ENCODE measurements around the gene OR7G1. TPM values are rescaled to one million over a fixed set of nuclear protein-coding genes. Genes with fewer than 3 reads are reported as not detected.

Gene OR7G1
- total and polyA plus RNA-seq, 10 of the 15 experiments (the other 5 are each of a cell fraction or from before 2014, with no cell fraction given) = not detected

DNA sequence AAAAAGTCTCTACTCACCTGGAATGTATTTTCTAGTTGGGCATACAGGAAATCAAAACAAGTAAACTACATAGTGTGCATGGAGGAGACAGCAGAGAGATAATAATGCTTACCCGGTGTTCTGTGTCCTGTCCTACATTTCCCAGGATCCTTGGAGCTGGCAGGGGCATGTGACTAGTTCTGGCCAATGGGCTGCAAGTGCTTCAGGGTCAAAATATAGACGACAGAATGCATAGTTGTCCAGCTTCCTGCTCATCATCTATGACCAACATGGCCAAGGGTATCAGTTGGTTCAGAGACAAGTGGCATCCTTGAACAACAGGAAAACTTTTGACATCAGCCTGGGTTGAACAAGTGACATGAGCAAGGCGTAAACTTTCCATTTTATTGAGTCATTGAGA lies 33.1 kb upstream of the OR7G1 start:
- TF ChIP-seq, protein P1, sequence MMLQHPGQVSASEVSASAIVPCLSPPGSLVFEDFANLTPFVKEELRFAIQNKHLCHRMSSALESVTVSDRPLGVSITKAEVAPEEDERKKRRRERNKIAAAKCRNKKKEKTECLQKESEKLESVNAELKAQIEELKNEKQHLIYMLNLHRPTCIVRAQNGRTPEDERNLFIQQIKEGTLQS (IDR thresholded peaks at IDR 0.05; ENCODE audit: borderline replicate concordance, extremely low read depth, low read depth, low read length) = no peak
- peak; percentile 75 for TF ChIP-seq NFYB (IDR thresholded peaks at IDR 0.05; ENCODE audit: insufficient read depth, low read depth, low read length)
- 98% methylated on average over 3 of the region's 3 CpGs for WGBS (ENCODE audit: insufficient coverage, insufficient replicate concordance, low lambda C conversion rate, missing lambda C conversion rate)
- ChIA-PET RAD21 (ENCODE audit: unreplicated experiment) (no interaction called here), POLR2A (no interaction called here), CTCF (no interaction called here), SMC1A (ENCODE audit: uncharacterized antibody, unreplicated experiment) (no interaction called here)
- Histone ChIP-seq H3K27me3 (replicated peaks in 1 of 2; ENCODE audit: control insufficient read depth in 2 of 2, insufficient read depth in 2 of 2, low read length in 1 of 2) (no peaks in the 10 kb centered on the region), H2AFZ (ENCODE audit: control insufficient read depth, low read depth, low read length) (no peak overlapping the region), H3K4me1 (ENCODE audit: control insufficient read depth, insufficient read depth, low read length) (no peaks in the 10 kb centered on the region), H3K4me3 (no peak overlapping the region), H3K4me2 (ENCODE audit: control insufficient read depth, insufficient read depth) (no peak overlapping the region), H3K36me3 (ENCODE audit: control insufficient read depth in 2 of 2, insufficient read depth in 2 of 2, low read length in 1 of 2) (peaks cover 9 to 28% of the 10 kb centered on the region in 2 experiments), H3K9me3 (replicated peaks; ENCODE audit: control insufficient read depth, insufficient read depth, low read length) (peaks cover 47% of the 10 kb centered on the region), H3K9ac (ENCODE audit: control insufficient read depth, insufficient read depth, low read length) (no peak overlapping the region), H3K79me2 (ENCODE audit: control insufficient read depth, insufficient read depth, low read length) (peaks cover 42% of the 10 kb centered on the region), H4K20me1 (ENCODE audit: control insufficient read depth, insufficient read depth) (peaks cover 2% of the 10 kb centered on the region; the same call in 1 of the 2 replicates), H3K27ac (ENCODE audit: control insufficient read depth, insufficient read depth) (no peak overlapping the region)
- in situ Hi-C loops (cut with MboI) = loop anchor here (25.0 kb wide), 1 partner anchor 1089 kb away; the partner anchor contains the start of gene S1PR2
- no TSS peak for BruUV-seq (replicated peaks)
- FAIRE-seq = no peak
- DNase-seq (ENCODE audit: low read depth, low spot score) = no peak
- ATAC-seq = no peak
- intact Hi-C loops (cut with micrococcal nuclease; ENCODE audit: unreplicated experiment) = no loop called here

DNA sequence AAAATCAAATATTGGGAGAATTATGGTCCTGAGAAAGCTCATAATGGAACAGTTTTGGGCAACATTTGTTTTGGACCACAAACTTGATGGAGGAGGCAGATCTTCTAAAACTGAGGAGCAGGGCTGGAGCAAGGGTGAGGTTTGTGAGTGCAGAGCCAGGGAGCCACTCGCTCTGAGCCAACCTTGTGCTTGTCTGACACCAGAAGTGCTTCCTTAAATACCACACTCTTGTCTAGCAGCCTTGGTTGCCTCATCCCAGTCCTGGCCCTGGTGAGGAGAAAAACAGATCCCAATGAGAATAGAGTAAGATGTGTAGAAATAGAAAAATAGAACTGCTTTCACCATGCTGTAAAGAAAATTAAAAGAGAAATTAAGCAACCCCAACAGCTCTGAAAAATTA lies 31.3 kb upstream of the OR7G1 start:
- H3K9ac ChIP-seq (ENCODE audit: control insufficient read depth, insufficient read depth, low read length) = no peak overlapping the region
- H3K79me2 ChIP-seq (ENCODE audit: control insufficient read depth, insufficient read depth, low read length) = peaks cover 47% of the 10 kb centered on the region
- FAIRE-seq = no peak
- DNase-seq (ENCODE audit: low read depth, low spot score) = no peak
- no peaks in the 10 kb centered on the region for H3K4me1 ChIP-seq (ENCODE audit: control insufficient read depth, insufficient read depth, low read length)
- no TSS peak for BruUV-seq (replicated peaks)
- no peak for ATAC-seq
- H3K9me3 ChIP-seq (replicated peaks; ENCODE audit: control insufficient read depth, insufficient read depth, low read length) = peaks cover 38% of the 10 kb centered on the region
- H4K20me1 ChIP-seq (ENCODE audit: control insufficient read depth, insufficient read depth) = peaks cover 2% of the 10 kb centered on the region; the same call in 1 of the 2 replicates
- H3K4me2 ChIP-seq (ENCODE audit: control insufficient read depth, insufficient read depth) = no peak overlapping the region
- H2AFZ ChIP-seq (ENCODE audit: control insufficient read depth, low read depth, low read length) = no peak overlapping the region
- in situ Hi-C loops (cut with MboI) = loop anchor here (25.0 kb wide), 1 partner anchor 1090 kb away; the partner anchor contains the start of gene S1PR2
- SMC1A ChIA-PET (ENCODE audit: uncharacterized antibody, unreplicated experiment) = no interaction called here
- RAD21 ChIA-PET (ENCODE audit: unreplicated experiment) = no interaction called here
- peaks cover 9 to 17% of the 10 kb centered on the region in 2 experiments for H3K36me3 ChIP-seq (ENCODE audit: control insufficient read depth in 2 of 2, insufficient read depth in 2 of 2, low read length in 1 of 2)
- intact Hi-C loops (cut with micrococcal nuclease; ENCODE audit: unreplicated experiment) = no loop called here
- CTCF ChIA-PET = no interaction called here
- POLR2A ChIA-PET = no interaction called here
- H3K27me3 ChIP-seq (replicated peaks in 1 of 2; ENCODE audit: control insufficient read depth in 2 of 2, insufficient read depth in 2 of 2, low read length in 1 of 2) = no peaks in the 10 kb centered on the region
- H3K27ac ChIP-seq (ENCODE audit: control insufficient read depth, insufficient read depth) = no peak overlapping the region
- WGBS (ENCODE audit: insufficient coverage, insufficient replicate concordance, low lambda C conversion rate, missing lambda C conversion rate) = 100% methylated on average over 1 of the region's 1 CpG
- no peak overlapping the region for H3K4me3 ChIP-seq
- no peak for TF ChIP-seq NFXL1 (IDR thresholded peaks at IDR 0.05; ENCODE audit: borderline replicate concordance)
- no peak for TF ChIP-seq ZBTB11 (CRISPR knock-in tag; IDR thresholded peaks at IDR 0.05)
- TF ChIP-seq LARP7 (IDR thresholded peaks at IDR 0.05) = no peak
- no peak for TF ChIP-seq SUPT20H (IDR thresholded peaks at IDR 0.05; ENCODE audit: borderline replicate concordance, control insufficient read depth, low read depth, low read length)
- TF ChIP-seq, protein P2, sequence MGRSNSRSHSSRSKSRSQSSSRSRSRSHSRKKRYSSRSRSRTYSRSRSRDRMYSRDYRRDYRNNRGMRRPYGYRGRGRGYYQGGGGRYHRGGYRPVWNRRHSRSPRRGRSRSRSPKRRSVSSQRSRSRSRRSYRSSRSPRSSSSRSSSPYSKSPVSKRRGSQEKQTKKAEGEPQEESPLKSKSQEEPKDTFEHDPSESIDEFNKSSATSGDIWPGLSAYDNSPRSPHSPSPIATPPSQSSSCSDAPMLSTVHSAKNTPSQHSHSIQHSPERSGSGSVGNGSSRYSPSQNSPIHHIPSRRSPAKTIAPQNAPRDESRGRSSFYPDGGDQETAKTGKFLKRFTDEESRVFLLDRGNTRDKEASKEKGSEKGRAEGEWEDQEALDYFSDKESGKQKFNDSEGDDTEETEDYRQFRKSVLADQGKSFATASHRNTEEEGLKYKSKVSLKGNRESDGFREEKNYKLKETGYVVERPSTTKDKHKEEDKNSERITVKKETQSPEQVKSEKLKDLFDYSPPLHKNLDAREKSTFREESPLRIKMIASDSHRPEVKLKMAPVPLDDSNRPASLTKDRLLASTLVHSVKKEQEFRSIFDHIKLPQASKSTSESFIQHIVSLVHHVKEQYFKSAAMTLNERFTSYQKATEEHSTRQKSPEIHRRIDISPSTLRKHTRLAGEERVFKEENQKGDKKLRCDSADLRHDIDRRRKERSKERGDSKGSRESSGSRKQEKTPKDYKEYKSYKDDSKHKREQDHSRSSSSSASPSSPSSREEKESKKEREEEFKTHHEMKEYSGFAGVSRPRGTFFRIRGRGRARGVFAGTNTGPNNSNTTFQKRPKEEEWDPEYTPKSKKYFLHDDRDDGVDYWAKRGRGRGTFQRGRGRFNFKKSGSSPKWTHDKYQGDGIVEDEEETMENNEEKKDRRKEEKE (IDR thresholded peaks at IDR 0.05) = no peak
- TF ChIP-seq CREB1 (IDR thresholded peaks at IDR 0.05; ENCODE audit: low read depth) = no peak
- TF ChIP-seq FOS (IDR thresholded peaks at IDR 0.05; ENCODE audit: borderline replicate concordance, extremely low read depth, insufficient read length) = no peak
- TF ChIP-seq ATF7 (IDR thresholded peaks at IDR 0.05; ENCODE audit: low read depth) = no peak
- no peak for TF ChIP-seq ZSCAN29 (IDR thresholded peaks at IDR 0.05)
